GM23248 (cell line): Measurements from ENCODE around the gene TOX2.

ENCODE experiments used
- EZH2 ChIP-seq: fragments of 200-600 bp; sonication (generic); IDR thresholded peaks from 2 replicates; pipeline ENCODE4 v1.6.1; 2018; ENCODE audit warnings: antibody characterized with exemption, mild to moderate bottlenecking; ENCODE audit not compliant: insufficient read depth, poor library complexity, severe bottlenecking
- EZH2phosphoT487 ChIP-seq: fragments of 200-600 bp; sonication (generic); IDR thresholded peaks from 2 replicates; pipeline ENCODE4 v1.6.1; 2018; ENCODE audit warnings: antibody characterized with exemption, moderate library complexity, mild to moderate bottlenecking, low read depth; ENCODE audit not compliant: insufficient read depth

GRCh38 chr20:43999848-44000247 lies 85.2 kb downstream of the TOX2 start:
- TF ChIP-seq EZH2phosphoT487 (no peak), EZH2 (no peak)
